Body of pancreas (tissue), 4 donors: ENCODE measurements around the gene E4F1.
"Not testable (repeated sequence)": the region's sequence is repeated elsewhere in the genome, so short reads cannot be mapped to it uniquely, and the experiment has no call there.

Experiments used
- POLR2A ChIP-seq, 3 donors: fragments of 450-650 bp; IDR thresholded peaks; one replicate each; pipeline ENCODE4 v1.6.1; 2016; ENCODE audit warnings: antibody characterized with exemption in 3 of 3, mild to moderate bottlenecking in 2 of 3
- TF ChIP-seq, protein P1 (sequence below), 7 experiments: fragments of 450-650 bp in 4 of 7; fragments of 200-600 bp in 3 of 7; sonication (generic) in 3 of 7; IDR thresholded peaks; one replicate each; pipeline ENCODE4 v1.5.1; 2016 to 2019; ENCODE audit warnings: antibody characterized with exemption in 7 of 7

DNA sequence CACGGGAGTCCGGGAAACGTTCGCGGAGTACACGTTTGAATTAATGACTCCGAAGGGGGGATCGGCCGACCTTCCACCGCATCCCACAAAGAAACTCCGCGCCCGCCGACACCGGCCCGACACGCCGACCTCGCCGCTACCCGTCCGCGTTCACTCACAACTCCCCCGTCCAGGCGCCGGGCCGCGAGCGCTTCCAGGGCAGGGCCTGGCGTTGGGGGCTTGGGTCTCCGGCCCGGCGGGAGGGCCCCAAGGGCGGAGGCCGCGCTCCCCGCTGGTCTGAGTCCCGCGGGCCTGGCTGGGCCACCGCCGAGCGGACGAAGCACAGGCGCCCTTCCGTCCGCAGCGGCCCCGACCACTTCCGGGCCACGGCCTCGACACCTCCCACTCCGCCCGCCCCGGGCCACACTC, 44.1 kb downstream of the E4F1 start:
- not testable (repeated sequence) for TF ChIP-seq POLR2A (IDR thresholded peaks at IDR 0.05)
- TF ChIP-seq, protein P1, sequence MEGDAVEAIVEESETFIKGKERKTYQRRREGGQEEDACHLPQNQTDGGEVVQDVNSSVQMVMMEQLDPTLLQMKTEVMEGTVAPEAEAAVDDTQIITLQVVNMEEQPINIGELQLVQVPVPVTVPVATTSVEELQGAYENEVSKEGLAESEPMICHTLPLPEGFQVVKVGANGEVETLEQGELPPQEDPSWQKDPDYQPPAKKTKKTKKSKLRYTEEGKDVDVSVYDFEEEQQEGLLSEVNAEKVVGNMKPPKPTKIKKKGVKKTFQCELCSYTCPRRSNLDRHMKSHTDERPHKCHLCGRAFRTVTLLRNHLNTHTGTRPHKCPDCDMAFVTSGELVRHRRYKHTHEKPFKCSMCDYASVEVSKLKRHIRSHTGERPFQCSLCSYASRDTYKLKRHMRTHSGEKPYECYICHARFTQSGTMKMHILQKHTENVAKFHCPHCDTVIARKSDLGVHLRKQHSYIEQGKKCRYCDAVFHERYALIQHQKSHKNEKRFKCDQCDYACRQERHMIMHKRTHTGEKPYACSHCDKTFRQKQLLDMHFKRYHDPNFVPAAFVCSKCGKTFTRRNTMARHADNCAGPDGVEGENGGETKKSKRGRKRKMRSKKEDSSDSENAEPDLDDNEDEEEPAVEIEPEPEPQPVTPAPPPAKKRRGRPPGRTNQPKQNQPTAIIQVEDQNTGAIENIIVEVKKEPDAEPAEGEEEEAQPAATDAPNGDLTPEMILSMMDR (IDR thresholded peaks at IDR 0.05), result not testable (repeated sequence)
